Esophagus squamous epithelium (tissue), 5 donors: ENCODE data around the gene SUPT3H. TPM values are rescaled to one million over a fixed set of nuclear protein-coding genes. Genes with fewer than 3 reads are reported as not detected.

Experiments
- DNase-seq: peaks from one replicate; lab custom pipeline; 2025; lab: John Stamatoyannopoulos, UW
- H3K27ac ChIP-seq, 4 donors: fragments of 200-600 bp; sonication (generic); one replicate each; pipeline ENCODE4 v1.5.1; 2016 to 2019; ENCODE audit warnings: mild to moderate bottlenecking in 1 of 4
- H3K27me3 ChIP-seq, 4 donors: fragments of 200-600 bp; sonication (generic); 1 replicate in 3 of 4; 2 replicates in 1 of 4; pipeline versions ENCODE4 v1.5.1 to v1.6.0; 2017 to 2021; ENCODE audit warnings: antibody characterized with exemption in 1 of 4
- H3K36me3 ChIP-seq, 3 donors: fragments of 200-600 bp; sonication (generic); one replicate each; pipeline ENCODE4 v1.5.1; 2016 to 2019
- H3K4me1 ChIP-seq, 3 donors: fragments of 200-600 bp; sonication (generic); one replicate each; pipeline ENCODE4 v1.5.1; 2017 to 2019
- H3K4me3 ChIP-seq, 4 donors: fragments of 200-600 bp; sonication (generic); 1 replicate in 3 of 4; 2 replicates in 1 of 4; pipeline ENCODE4 v1.5.1; 2016 to 2019; ENCODE audit warnings: mild to moderate bottlenecking in 2 of 4, moderate library complexity in 1 of 4
- H3K9me3 ChIP-seq, 3 donors: fragments of 200-600 bp; sonication (generic); one replicate each; pipeline ENCODE4 v1.5.1; 2016 to 2019
- POLR2A ChIP-seq, 4 donors: fragments of 450-650 bp; IDR thresholded peaks; one replicate each; pipeline ENCODE4 v1.6.1; 2017; ENCODE audit warnings: antibody characterized with exemption in 4 of 4, mild to moderate bottlenecking in 4 of 4, moderate library complexity in 3 of 4
- WGBS, 2 donors: methylation state at CpG; one replicate each; pipeline ENCODE4 v1.1.5; 2018; 5-methylcytosine and 5-hydroxymethylcytosine counted together
- intact Hi-C: fragments of 100-400 bp; cut with DNase I; formaldehyde crosslinking; loops from one replicate; pipeline ENCODE4 v1.15.0; 2022
- total RNA-seq, 4 donors: library from RNA; depleted of rRNA; stranded (reverse); fragments of >200 nt; gene quantifications; one replicate each; pipeline ENCODE4 v1.1.0, GENCODE V29; 2016
- TF ChIP-seq, protein P1 (sequence below), 6 experiments: fragments of 450-650 bp in 4 of 6; fragments of 200-600 bp in 2 of 6; sonication (generic) in 2 of 6; IDR thresholded peaks; one replicate each; pipeline ENCODE4 v1.5.1; 2016 to 2019; ENCODE audit warnings: antibody characterized with exemption in 6 of 6, mild to moderate bottlenecking in 4 of 6, moderate library complexity in 4 of 6
- donor health status: DM: yes; HTN: yes; CAD: no.

Gene SUPT3H
- total RNA-seq, 4 donors from 2014 or later: 3.6 to 10.9 (median 5.3) TPM

DNA sequence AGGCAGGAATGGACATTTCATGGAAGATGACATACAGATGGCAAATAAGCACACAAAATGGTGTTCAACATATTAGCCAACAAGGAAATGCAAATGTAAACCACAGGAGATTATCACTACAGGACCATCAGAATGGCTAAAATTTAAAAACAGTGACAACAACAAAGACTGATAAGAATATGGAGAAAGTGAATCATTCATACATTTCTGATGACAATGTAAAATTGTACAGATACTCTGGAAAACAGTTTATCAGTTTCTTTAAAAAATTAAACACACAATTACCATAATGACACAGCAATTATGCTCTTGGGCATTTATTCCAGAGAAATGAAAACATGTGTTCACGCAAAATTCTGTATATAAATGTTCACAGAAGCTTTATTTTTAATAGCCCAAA lies 155.4 kb downstream of the SUPT3H start:
- TF ChIP-seq POLR2A (IDR thresholded peaks at IDR 0.05): no peak
- TF ChIP-seq, protein P1, sequence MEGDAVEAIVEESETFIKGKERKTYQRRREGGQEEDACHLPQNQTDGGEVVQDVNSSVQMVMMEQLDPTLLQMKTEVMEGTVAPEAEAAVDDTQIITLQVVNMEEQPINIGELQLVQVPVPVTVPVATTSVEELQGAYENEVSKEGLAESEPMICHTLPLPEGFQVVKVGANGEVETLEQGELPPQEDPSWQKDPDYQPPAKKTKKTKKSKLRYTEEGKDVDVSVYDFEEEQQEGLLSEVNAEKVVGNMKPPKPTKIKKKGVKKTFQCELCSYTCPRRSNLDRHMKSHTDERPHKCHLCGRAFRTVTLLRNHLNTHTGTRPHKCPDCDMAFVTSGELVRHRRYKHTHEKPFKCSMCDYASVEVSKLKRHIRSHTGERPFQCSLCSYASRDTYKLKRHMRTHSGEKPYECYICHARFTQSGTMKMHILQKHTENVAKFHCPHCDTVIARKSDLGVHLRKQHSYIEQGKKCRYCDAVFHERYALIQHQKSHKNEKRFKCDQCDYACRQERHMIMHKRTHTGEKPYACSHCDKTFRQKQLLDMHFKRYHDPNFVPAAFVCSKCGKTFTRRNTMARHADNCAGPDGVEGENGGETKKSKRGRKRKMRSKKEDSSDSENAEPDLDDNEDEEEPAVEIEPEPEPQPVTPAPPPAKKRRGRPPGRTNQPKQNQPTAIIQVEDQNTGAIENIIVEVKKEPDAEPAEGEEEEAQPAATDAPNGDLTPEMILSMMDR (IDR thresholded peaks at IDR 0.05): no peak
- Histone ChIP-seq H3K27ac (no peak overlapping the region), H3K36me3 (no peaks in the 10 kb centered on the region), H3K9me3 (no peaks in the 10 kb centered on the region), H3K27me3 (no peaks in the 10 kb centered on the region), H3K4me3 (no peak overlapping the region), H3K4me1 (no peaks in the 10 kb centered on the region)
- 86 to 96% methylated on average over 1 of the region's 1 CpG for WGBS, 2 donors
- intact Hi-C loops: no loop called here
- no peak for DNase-seq

DNA sequence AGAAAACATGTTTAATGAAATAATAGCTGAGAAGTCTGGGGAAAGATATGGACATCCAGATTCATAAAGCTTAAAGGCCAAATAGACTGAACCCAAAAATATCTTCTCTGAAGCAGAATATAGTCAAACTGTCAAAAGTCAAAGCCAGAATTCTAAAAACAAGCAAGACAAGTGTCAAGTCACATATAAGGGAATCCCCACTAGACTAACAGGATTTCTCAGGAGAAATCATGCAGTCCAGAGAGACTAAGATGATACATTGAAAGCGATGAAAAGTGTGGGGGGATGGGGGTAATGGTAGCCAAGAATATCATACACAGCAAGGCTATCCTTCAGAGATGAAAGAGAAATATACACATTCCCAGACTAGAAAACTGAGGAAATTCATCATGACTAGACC lies 162.0 kb downstream of the SUPT3H start:
- no peaks in the 10 kb centered on the region for H3K36me3 ChIP-seq
- H3K27me3 ChIP-seq: no peaks in the 10 kb centered on the region
- no peak overlapping the region for H3K4me3 ChIP-seq
- intact Hi-C loops: no loop called here
- H3K27ac ChIP-seq: no peak overlapping the region
- no peak for TF ChIP-seq POLR2A (IDR thresholded peaks at IDR 0.05)
- TF ChIP-seq, protein P1 (IDR thresholded peaks at IDR 0.05): no peak
- WGBS, 2 donors: 89 to 95% methylated on average over 1 of the region's 1 CpG
- H3K4me1 ChIP-seq: no peaks in the 10 kb centered on the region
- H3K9me3 ChIP-seq: peaks cover 0 to 4% (median 0%) of the 10 kb centered on the region in 3 donors
- DNase-seq: no peak

DNA sequence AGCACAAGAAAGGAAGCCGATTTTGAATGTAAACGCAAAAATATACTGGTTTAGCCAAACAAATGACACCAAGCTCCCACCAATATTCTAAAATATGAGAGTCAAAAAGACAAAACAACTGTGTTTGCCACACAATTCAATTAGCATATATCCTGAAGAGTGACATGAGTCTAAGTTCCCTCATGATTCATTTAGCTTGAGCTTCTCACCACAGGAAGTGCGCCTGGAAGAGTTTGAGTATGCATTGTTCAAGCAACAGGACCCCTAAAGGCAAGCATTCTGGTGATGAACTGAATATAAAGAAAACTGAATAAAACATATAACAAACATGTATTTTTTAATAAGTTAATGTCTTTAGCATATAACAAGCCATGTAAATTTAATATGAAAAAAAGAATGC lies 164.8 kb downstream of the SUPT3H start:
- no peak for DNase-seq
- TF ChIP-seq, protein P1 (IDR thresholded peaks at IDR 0.05): no peak
- TF ChIP-seq POLR2A (IDR thresholded peaks at IDR 0.05): no peak
- intact Hi-C loops: no loop called here
- Histone ChIP-seq H3K9me3 (peaks cover 0 to 17% (median 9%) of the 10 kb centered on the region in 3 donors), H3K4me1 (no peaks in the 10 kb centered on the region), H3K27me3 (no peaks in the 10 kb centered on the region), H3K27ac (no peak overlapping the region), H3K36me3 (no peaks in the 10 kb centered on the region), H3K4me3 (no peak overlapping the region)
- WGBS, 2 donors: 63 to 67% methylated on average over 3 of the region's 3 CpGs

DNA sequence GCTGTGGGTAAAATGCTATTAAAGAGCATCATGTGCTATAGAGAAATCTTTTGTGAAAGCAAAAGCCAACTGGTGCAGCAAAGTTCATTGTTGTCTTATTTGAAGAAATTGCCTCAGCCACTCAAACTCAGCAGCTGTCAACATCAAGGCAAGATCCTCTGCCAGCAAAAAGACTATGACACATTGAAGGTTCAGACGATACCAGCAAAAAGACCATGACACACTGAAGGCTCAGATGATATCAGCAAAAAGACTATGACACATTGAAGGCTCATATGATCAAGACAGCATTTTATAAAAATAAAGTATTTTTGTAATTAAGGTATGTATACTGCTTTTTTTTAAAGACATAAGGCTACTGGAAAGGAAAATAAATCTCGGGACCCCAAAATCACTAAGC lies 168.0 kb downstream of the SUPT3H start:
- Histone ChIP-seq H3K9me3 (peaks cover 0 to 17% (median 10%) of the 10 kb centered on the region in 3 donors), H3K27ac (no peak overlapping the region), H3K27me3 (no peaks in the 10 kb centered on the region), H3K4me3 (no peak overlapping the region), H3K4me1 (no peaks in the 10 kb centered on the region), H3K36me3 (no peaks in the 10 kb centered on the region)
- no peak for DNase-seq
- 74 to 76% methylated on average over 2 of the region's 2 CpGs for WGBS, 2 donors
- TF ChIP-seq, protein P1 (IDR thresholded peaks at IDR 0.05): no peak
- no peak for TF ChIP-seq POLR2A (IDR thresholded peaks at IDR 0.05)
- intact Hi-C loops: no loop called here

DNA sequence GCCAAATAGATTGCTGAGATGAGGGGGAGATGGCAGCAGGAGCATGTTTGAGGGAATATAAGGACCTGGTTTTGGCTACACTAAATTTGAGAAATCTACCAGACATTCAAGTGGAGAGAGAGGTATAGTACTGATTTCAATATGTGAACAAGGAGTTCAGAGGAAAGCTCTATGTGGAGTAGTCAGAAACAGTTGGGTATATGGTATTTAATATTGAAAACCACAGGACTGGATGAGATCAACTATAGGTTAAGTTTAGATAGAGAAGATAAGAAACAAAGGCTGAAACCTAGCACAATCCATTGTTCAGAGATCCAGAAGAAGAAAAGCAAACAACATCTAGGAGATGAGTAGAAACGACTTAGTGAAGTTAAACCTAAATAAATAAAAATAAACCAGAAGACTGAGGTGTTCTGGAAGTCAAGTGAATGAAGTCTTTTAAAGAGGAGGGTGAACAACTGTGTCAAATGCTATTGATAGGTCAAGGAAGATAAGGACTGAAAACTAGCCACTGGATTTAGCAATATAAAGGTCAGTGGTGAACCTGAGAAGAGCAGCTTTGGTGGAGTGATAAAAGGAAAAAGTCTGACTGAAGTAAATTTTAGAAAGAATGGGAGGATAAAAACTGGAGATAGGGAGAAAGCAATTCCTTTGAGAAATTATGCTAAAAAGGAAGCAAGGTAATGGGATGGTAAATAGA lies 170.8 kb downstream of the SUPT3H start:
- intact Hi-C loops: no loop called here
- H3K4me3 ChIP-seq: no peak overlapping the region
- H3K27ac ChIP-seq: no peak overlapping the region
- no peaks in the 10 kb centered on the region for H3K27me3 ChIP-seq
- H3K4me1 ChIP-seq: no peaks in the 10 kb centered on the region
- WGBS, 2 donors: 28 to 29% methylated on average over 1 of the region's 1 CpG
- no peak for DNase-seq
- no peaks in the 10 kb centered on the region for H3K36me3 ChIP-seq
- TF ChIP-seq, protein P1 (IDR thresholded peaks at IDR 0.05): no peak
- no peak for TF ChIP-seq POLR2A (IDR thresholded peaks at IDR 0.05)
- peaks cover 0 to 15% (median 10%) of the 10 kb centered on the region in 3 donors for H3K9me3 ChIP-seq
